ENCODE measurements around the gene GMEB1.

Gene GMEB1

DNA sequence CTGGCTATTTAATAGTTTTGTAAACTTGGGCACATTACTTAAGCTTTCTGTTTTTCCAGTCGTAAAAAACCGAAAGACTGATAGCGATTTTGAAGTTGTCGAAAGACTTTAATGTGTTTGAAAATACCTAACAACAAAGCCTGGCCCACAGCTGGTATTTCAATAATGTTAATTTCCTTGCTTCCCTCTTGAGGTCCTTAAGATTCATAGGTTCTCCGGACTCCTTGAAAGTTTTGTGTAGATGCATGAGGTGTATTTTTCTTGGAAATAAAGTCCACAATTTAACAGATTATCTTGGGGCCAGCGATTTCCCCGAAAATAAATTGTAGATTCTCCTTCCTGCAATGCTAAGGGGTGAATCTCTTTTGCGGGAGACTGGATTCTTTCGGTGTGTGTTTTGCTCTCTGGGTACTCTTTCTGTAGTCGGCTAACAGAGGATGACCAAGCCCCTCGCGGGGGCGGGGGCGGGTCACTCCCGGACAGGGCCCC lies 67.4 kb downstream of the GMEB1 start:
- Histone ChIP-seq H3K27me3 (ENCODE audit: low read length) (no peaks in the 10 kb centered on the region), H4K20me1 (ENCODE audit: low read depth, low read length) (peaks cover 22% of the 10 kb centered on the region; the same call in 1 of the 2 replicates), H3K9me2 (replicated peaks; ENCODE audit: insufficient read depth, low read length) (no peaks in the 10 kb centered on the region), H3F3A (ENCODE audit: insufficient read depth) (peaks cover 7% of the 10 kb centered on the region; the same call in 1 of the 2 replicates), H3K36me3 (ENCODE audit: low read length) (peaks cover 22% of the 10 kb centered on the region), H3K4me3 (ENCODE audit: insufficient read depth, low read length, poor library complexity, severe bottlenecking) (peak overlapping the region; percentile 49), H3K9ac (ENCODE audit: low read length) (peak overlapping the region; percentile 98), H3K27ac (ENCODE audit: low read depth, low read length) (peak overlapping the region; percentile 39; the same call in 1 of the 2 replicates), H3K9me3 (ENCODE audit: insufficient read depth, low read length) (no peaks in the 10 kb centered on the region), H3K4me2 (ENCODE audit: low read depth, low read length, poor library complexity, severe bottlenecking) (peak overlapping the region; percentile 71), H3K79me2 (ENCODE audit: insufficient read depth, low read length) (peaks cover 41% of the 10 kb centered on the region), H2AFZ (ENCODE audit: low read depth, low read length, severe bottlenecking) (peak overlapping the region; percentile 100)
- TF ChIP-seq, protein P1, sequence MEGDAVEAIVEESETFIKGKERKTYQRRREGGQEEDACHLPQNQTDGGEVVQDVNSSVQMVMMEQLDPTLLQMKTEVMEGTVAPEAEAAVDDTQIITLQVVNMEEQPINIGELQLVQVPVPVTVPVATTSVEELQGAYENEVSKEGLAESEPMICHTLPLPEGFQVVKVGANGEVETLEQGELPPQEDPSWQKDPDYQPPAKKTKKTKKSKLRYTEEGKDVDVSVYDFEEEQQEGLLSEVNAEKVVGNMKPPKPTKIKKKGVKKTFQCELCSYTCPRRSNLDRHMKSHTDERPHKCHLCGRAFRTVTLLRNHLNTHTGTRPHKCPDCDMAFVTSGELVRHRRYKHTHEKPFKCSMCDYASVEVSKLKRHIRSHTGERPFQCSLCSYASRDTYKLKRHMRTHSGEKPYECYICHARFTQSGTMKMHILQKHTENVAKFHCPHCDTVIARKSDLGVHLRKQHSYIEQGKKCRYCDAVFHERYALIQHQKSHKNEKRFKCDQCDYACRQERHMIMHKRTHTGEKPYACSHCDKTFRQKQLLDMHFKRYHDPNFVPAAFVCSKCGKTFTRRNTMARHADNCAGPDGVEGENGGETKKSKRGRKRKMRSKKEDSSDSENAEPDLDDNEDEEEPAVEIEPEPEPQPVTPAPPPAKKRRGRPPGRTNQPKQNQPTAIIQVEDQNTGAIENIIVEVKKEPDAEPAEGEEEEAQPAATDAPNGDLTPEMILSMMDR (IDR thresholded peaks at IDR 0.05; ENCODE audit: insufficient read depth, low read length, poor library complexity, severe bottlenecking): no peak
- no peak for TF ChIP-seq EZH2phosphoT487 (conservative IDR thresholded peaks at IDR 0.05; ENCODE audit: low read length)

DNA sequence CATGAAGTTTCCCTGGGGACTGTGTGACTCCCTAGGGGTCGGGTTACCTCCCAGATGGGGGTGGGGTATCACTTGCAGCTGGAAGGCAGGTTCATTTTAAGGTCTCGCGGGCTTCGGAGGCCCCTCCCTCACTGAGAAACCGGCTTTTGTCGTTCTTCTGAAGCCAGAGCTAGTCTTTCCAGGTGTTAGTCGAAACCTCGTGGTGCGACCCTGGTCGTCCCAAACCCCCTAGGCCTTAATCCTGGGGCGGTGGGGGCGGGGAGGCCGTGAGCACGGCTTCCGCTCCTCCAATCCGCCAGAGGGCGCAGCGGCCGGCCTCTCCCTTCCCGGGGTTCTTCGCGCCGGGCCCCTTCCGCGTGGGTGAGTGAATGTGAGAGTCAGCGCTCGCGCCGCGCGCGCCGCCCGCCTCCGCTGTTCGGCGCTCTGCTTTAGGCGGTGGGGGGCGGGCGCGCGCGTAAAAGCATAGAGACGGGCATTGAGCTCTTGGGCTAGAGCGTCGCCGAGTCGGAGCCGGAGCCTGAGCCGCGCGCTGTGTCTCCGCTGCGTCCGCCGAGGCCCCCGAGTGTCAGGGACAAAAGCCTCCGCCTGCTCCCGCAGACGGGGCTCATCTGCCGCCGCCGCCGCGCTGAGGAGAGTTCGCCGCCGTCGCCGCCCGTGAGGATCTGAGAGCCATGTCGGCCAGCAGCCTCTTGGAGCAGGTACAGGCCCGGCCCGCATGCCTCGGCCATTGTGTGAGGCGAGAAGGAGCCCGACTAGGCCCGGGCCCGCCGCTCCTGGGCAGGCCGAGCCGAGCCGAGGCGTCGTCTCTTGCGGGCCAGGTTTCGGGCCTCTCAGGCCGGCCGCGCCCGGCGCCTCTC lies 68.1 kb downstream of the GMEB1 start, which contains the start of gene YTHDF2:
TSS of gene YTHDF2 (plus strand) at position 491 of the 857 bp plus-strand sequence. CDS start at position 672, 181 bp downstream.
- Histone ChIP-seq H3F3A (ENCODE audit: insufficient read depth) (peaks cover 7% of the 10 kb centered on the region; the same call in 1 of the 2 replicates), H3K27ac (ENCODE audit: low read depth, low read length) (peak within 1 kb of the TSS; percentile 76), H3K9me3 (ENCODE audit: insufficient read depth, low read length) (no peaks in the 10 kb centered on the region), H3K4me3 (ENCODE audit: insufficient read depth, low read length, poor library complexity, severe bottlenecking) (peak within 1 kb of the TSS; percentile 99), H3K9ac (ENCODE audit: low read length) (peak within 1 kb of the TSS; percentile 98), H3K9me2 (replicated peaks; ENCODE audit: insufficient read depth, low read length) (no peaks in the 10 kb centered on the region), H2AFZ (ENCODE audit: low read depth, low read length, severe bottlenecking) (peak within 1 kb of the TSS; percentile 100), H4K20me1 (ENCODE audit: low read depth, low read length) (peaks cover 27% of the 10 kb centered on the region), H3K4me2 (ENCODE audit: low read depth, low read length, poor library complexity, severe bottlenecking) (peak within 1 kb of the TSS; percentile 76), H3K36me3 (ENCODE audit: low read length) (peaks cover 26% of the 10 kb centered on the region), H3K27me3 (ENCODE audit: low read length) (no peaks in the 10 kb centered on the region), H3K79me2 (ENCODE audit: insufficient read depth, low read length) (peaks cover 48% of the 10 kb centered on the region)
- TF ChIP-seq, protein P1 (IDR thresholded peaks at IDR 0.05; ENCODE audit: insufficient read depth, low read length, poor library complexity, severe bottlenecking): peak; percentile 79
- TF ChIP-seq EZH2phosphoT487 (conservative IDR thresholded peaks at IDR 0.05; ENCODE audit: low read length): no peak

GRCh38 chr1:28737307-28738132 lies 68.9 kb downstream of the GMEB1 start:
- peak overlapping the region; percentile 76 for H3K4me2 ChIP-seq (ENCODE audit: low read depth, low read length, poor library complexity, severe bottlenecking)
- peaks cover 33% of the 10 kb centered on the region for H3K36me3 ChIP-seq (ENCODE audit: low read length)
- H3K27me3 ChIP-seq (ENCODE audit: low read length): no peaks in the 10 kb centered on the region
- peak overlapping the region; percentile 99 for H3K4me3 ChIP-seq (ENCODE audit: insufficient read depth, low read length, poor library complexity, severe bottlenecking)
- peaks cover 7% of the 10 kb centered on the region; the same call in 1 of the 2 replicates for H3F3A ChIP-seq (ENCODE audit: insufficient read depth)
- H3K9ac ChIP-seq (ENCODE audit: low read length): peak overlapping the region; percentile 98
- peak overlapping the region; percentile 21 for H2AFZ ChIP-seq (ENCODE audit: low read depth, low read length, severe bottlenecking)
- TF ChIP-seq, protein P1 (IDR thresholded peaks at IDR 0.05; ENCODE audit: insufficient read depth, low read length, poor library complexity, severe bottlenecking): no peak
- no peak for TF ChIP-seq EZH2phosphoT487 (conservative IDR thresholded peaks at IDR 0.05; ENCODE audit: low read length)
- H3K27ac ChIP-seq (ENCODE audit: low read depth, low read length): peak overlapping the region; percentile 76
- H3K9me3 ChIP-seq (ENCODE audit: insufficient read depth, low read length): no peaks in the 10 kb centered on the region
- peaks cover 57% of the 10 kb centered on the region for H3K79me2 ChIP-seq (ENCODE audit: insufficient read depth, low read length)
- no peaks in the 10 kb centered on the region for H3K9me2 ChIP-seq (replicated peaks; ENCODE audit: insufficient read depth, low read length)
- peaks cover 34% of the 10 kb centered on the region for H4K20me1 ChIP-seq (ENCODE audit: low read depth, low read length)

Measured in SU-DHL-6 (cell line).